HuH-7 (cell line): ENCODE measurements around the gene ZNF280C.
"Not testable (repeated sequence)": the region's sequence is repeated elsewhere in the genome, so short reads cannot be mapped to it uniquely, and the experiment has no call there.

Experiments
- DNase-seq: peaks from one replicate; pipeline ENCODE4 v3.0.0; 2011; ENCODE audit warnings: low spot score

Gene ZNF280C, protein sequence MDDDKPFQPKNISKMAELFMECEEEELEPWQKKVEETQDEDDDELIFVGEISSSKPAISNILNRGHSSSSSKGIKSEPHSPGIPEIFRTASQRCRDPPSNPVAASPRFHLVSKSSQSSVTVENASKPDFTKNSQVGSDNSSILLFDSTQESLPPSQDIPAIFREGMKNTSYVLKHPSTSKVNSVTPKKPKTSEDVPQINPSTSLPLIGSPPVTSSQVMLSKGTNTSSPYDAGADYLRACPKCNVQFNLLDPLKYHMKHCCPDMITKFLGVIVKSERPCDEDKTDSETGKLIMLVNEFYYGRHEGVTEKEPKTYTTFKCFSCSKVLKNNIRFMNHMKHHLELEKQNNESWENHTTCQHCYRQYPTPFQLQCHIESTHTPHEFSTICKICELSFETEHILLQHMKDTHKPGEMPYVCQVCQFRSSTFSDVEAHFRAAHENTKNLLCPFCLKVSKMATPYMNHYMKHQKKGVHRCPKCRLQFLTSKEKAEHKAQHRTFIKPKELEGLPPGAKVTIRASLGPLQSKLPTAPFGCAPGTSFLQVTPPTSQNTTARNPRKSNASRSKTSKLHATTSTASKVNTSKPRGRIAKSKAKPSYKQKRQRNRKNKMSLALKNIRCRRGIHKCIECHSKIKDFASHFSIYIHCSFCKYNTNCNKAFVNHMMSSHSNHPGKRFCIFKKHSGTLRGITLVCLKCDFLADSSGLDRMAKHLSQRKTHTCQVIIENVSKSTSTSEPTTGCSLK

DNA sequence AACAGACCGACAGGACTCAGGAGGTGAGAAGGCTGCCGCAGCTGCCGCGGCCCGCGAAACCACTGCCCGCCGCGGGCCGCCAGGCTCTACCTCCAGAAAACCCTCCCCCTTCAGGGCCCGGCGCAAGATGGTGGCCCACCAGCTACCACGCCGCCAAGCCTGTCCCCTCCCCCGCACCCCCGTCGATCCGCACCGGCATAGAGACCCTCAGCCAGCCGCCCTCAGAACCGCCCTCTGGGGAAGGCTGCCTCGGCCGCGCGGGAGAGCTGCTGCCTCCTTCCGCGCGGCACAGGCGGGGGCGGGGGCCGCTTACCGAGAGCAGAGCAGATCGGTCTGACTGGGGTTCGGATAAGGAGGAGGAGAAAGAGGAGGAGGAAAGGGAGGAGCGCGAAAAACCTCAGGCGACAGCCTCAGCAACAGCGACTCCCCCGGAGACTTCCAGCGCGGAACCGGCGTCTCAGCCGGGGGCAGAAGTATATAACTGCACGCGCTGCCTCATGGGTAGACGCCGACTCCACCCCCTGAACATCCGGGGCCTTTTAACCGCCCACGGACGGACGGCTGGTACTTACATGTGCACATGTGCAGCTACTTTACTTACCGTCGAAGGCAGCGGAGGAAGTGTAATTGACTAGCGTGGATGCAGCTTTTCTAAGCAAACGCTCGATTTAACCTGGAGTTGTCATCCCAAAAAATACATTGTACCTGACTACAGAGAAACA is at the start of gene ZNF280C:
Gene ZNF280C (minus strand): TSS at position 451 of the 722 bp plus-strand sequence. CDS start 8,450 bp downstream, outside the sequence.
- DNase-seq, result peak; percentile 79

DNA sequence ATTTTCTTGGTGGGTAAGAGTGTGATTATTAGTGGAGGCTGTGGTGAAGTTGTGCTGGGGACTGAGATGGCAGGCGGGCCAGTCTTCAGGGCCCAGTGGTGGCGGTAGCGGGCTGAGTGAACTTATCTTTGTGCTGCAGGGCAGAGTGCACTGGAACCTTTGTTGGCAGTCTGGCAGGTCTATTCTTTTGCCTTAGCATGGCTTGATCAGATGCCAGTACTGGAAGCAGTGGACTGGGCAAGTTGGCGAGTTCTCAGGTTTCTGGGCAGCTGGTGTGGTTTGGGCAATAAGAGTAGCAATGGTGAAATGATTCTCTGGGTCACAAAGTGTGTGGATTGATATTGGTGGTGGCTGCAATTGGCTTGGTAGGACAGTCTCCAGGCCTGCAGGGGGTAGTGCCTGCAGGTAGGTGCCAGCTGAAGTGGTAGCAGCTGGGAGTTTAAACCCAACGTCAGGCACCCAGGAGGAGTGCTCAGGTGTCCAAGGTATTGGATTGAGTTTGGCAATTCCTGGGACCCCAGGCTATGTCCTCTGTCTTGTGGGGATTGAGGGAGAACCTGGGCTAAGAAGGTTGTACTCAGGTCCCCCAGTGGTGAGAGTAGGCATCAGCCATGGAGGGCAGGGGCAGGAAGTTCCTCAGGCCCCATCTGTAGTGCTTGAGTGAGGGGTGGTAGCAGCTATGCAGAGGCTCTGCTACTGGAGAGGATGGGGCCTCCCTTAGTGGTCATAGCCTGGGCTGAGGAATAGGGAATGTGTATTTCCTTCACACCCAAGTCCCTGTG is 36.1 kb upstream of the ZNF280C start:
- no peak for DNase-seq

DNA sequence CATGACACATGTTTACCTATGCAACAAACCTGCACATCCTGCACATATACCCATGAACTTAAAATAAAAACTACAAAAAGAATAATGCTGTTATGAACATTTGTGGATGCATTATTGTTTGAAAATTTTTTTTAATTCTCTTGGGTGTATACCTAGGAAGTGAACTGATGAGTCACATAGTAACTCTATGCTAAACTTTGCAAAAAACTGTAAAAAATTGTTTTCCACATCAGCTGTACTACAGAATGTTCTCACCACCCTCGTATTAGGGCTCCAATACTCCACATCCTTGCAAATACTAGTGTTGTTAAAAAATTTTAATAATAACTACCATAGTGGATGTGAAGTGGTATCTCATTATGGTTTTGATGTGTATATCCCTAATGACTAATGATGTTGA is 33.3 kb upstream of the ZNF280C start:
- no peak for DNase-seq

DNA sequence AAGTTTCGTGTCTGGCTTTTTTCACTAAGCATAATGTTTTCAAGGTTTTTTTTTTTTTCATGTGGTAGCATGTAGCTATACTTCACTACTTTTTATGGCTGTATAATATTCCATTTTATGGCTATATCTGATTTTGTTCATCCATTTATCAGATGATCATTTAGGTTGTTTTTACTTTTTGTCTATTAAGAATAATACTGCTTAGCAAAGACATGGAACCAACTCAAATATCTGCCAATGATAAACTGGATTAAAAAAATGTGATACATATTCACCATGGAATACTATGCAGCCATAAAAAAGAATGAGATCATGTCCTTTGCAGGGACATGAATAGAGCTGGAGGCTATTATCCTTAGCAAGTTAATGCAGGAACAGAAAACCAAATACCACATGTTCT is 32.7 kb upstream of the ZNF280C start:
- DNase-seq, result no peak

DNA sequence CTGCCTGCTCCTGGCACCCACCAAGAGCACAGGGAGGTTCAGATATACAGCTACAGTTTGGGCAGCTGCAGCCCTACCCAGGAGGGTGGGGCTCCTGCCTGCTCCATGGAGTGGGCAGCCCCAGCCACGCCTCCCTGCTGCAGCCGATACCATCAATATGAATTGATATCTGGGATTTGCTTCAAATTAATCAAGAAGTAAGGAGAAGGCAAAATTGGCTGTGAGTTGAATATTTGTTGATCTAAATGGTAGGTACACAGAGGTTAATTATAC is 31.2 kb upstream of the ZNF280C start:
- DNase-seq, result no peak

DNA sequence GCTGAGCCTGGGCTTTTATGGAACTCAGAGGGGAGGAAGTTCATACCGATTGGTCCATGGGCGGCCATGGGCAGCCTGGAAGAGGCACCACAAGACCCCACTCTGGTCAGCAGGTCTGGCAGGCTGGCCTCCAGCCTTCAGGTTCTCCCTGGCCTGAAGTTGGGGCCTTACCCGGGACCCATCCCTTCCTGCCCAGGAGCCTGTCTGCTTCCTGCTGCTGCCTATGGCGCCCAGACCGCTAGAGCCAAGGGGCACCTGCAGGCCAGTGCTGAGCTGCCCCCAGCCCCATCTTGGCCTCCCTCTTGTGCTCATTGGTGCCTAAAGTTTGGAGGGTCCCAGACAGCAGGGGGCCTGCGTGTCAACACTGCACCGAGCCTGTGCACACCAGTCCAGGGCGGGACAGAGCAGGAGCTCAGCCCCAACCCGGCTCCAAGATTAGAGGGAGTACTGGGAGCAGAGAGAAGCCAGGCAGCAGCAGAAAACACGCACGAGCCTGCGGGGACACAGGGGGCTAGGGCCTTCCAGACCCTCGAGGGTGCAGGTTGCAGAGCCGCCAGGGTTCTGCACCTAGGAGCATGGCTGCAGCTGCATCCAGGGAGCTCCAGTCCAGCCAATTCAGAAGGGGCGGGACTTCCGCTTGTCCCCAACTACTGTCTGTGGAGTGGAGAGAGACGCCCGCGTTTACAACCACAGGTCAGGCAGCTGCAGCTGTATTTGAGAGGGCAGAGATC is 30.7 kb upstream of the ZNF280C start:
- DNase-seq, result peak; percentile 32

DNA sequence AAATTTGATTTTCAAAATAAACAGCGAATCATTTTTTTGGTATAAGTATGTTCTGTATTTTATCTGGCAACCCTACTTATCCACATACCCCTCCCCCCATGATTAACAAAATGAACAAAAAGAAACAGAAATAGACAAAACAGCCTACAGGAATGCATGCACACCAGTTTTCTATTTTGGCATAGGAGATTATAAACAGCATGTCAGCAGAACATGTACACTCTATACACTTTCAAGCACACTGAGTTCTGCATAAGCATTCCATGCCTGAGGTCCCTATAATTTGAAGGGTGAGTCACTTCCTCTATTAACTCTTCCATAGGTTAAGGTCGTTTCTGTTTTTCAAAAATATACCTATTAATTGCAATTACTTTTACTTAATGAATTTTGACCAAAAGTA is 28.0 kb upstream of the ZNF280C start:
- no peak for DNase-seq

DNA sequence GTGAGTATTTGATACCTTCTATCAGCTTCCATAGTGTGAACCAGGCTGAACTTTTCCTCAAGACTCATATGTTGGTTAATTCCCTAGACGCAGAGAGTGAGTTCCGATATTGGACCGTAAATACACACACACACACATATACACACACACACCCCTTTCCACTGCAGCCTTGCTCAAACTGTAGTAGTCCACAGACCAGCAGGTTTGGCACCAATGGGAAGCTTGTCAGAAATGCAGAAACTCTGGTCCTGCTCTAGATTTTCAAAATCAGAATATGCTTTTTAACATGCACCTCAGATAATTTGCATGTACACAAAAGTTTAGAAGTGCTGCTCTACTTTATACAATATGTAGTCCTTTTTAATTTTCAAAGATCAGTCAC is 27.6 kb upstream of the ZNF280C start:
- no peak for DNase-seq

DNA sequence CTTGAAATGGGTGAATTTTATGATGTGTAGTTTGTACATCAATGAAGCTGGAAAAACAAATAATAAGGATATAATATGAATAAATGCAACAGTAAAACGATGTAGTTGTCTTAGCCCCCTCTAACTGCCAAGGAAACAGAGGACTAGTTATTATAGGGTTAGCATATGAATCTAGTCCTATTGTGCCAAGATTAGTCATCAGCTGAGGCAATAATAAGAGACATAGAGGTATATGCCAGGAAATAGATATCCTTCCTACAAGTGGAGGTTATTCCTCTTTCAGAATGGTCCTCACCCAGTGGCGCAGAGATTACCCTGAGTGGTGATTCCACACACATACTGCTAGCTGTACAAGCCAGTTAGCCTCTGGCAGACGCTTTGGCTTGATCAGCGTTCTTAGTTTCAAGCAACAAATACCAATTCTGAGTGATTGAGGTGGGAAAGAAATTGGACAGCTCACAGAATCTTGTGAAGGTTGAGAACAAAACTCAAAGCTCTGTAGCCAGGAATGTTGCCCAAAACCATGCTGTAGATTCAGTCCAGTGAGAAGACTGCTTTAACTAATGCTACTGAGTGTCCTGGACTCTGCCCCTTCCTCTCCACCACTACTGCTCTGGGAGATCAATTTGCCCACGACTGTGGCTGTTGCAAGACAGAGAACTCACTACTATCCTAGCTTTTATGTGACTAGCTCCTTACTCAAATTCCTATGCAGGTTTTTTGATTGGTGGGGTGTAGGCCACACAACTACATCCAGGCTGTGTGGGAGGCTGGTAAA is 27.0 kb upstream of the ZNF280C start:
- DNase-seq, result peak; percentile 15

DNA sequence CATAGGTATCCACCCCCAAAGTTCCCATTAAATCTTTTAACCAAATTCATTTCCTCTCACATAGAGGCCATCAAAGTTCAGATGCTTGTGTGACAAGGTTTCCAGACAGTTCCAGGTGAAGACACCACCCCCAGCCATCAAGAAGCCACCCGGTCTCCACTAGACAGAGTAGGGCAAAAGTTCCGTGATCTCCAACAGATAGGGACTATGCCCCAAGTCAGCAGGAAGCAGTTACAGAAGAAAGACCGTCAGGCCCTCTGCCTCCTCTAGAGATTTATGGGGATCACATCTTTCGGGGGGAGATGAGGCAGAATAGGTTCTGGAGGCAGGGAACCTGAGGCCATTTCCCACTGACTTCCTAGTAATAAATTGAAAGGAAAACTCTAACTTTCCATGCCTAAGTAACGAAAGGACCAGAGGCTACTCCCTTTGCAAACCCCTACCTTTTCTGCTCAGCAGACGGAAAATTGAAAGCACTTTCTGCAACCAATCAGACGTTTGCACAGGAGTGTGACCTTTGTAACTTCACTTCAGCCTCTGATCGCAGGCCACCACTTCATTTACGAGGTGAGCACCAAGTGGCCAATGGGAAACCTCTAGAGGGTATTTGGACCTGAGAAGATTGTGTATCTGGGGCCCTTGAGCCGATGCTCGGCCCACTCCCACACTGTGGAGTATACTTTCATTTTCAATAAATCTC is 18.5 kb upstream of the ZNF280C start:
- no peak for DNase-seq

DNA sequence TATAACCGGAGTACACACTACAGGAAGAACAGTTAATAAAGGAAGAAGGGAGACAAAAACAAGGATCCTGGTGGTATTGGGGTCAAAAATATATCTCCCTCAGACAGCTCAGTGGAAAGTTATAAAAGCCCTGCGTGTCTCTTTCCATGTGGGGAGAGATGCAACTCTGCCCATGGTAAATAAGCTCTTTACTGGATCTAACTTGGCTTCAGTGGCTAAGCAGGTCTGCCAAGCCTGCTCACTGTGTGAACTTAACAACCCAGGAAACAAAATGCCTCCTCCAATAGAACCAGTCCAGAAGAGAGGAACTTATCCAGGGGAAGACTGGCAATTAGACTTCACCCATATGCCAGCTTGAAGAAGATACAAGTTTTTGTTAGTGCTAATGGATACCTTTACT is 17.0 kb upstream of the ZNF280C start:
- no peak for DNase-seq

DNA sequence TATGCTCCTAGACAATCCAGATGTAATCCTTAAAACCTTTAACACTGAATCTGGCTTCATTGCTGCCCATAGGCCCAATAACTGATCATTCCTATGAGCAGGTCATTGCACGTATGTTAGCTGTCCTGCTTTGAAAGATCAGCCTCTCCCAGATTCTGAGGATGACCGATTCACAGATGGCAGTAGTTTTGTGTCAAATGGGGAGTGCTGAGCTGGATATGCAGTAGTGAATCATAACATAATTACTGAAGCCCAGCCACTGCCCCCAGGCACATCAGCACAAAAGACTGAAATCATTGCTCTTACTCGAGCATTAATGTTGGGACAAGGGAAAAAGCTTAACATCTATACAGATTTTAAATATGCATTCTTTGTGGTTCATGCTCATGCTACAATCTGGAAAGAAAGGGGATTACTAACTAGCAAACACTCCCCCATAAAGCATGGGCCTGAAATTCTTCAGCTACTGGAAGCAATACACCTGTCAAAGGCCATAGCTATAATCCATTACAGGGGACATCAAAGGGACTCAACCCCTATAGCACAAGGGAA is 16.4 kb upstream of the ZNF280C start:
- no peak for DNase-seq

DNA sequence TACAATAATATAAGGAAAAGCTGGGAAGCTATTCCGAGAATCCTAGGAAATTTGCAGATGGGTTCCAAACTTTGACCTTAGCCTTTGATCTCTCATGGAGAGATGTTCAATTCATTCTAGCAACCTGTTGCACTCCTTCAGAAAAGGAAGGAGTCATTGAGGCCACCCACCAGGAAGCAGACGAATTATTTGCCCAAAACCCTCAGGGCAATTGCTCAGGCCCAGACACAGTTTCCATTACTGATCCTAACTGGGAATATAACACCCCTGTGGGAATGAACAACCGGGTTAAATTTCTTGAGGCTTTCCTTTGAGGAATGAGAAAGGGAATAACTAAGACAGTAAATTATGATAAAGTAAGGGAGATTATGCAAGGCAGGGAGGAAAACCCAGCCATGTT is 13.5 kb upstream of the ZNF280C start:
- DNase-seq, result no peak

DNA sequence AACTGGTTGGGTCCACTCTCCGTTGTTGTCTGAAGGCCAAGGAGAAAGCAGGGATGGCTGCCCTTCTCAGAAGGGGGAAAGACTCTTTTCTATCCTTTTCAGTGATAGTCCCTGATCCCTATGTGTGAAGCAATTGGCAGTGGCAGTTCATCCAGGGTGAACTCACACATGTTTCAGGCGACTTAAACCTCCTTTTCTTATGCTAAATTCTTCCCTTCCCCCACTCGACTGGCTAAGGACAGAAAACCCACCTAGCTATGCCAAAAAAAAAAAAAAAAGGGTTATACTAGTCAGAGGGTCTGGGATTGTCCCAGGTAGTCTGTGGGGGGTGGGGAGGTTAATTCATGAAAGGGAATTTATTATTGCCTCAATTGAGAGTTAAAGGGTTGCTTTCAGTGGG is 12.2 kb upstream of the ZNF280C start:
- DNase-seq, result no peak

DNA sequence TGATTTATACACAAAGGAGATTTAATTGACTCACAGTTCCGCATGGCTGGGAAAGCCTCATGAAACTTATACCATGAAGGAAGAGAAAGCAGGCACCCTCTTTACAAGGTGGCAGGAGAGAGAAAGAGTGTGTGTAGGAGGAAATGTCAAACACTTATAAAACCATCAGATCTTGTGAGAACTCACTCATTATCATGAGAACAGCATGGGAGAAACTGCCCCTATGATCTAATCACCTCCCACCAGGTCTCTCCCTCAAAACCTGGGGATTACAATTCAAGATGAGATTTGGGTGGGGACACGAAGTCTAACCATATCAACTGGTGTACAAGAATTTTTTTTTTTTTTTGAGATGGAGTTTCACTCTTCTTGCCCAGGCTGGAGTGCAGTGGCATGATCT is 3.6 kb upstream of the ZNF280C start:
- not testable (repeated sequence) for DNase-seq

DNA sequence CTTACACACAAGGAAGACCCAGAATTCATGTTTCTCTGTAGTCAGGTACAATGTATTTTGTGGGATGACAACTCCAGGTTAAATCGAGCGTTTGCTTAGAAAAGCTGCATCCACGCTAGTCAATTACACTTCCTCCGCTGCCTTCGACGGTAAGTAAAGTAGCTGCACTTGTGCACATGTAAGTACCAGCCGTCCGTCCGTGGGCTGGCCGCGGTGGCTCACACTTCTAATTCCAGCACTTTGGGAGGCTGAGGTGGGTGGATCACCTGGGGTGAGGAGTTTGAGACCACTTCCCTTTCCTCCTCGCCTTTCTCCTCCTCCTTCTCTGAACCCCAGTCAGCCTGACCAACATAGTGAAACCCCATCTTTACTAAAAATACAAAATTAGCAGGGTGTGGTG is 692 bp upstream of the ZNF280C start:
- DNase-seq, result not testable (repeated sequence)

DNA sequence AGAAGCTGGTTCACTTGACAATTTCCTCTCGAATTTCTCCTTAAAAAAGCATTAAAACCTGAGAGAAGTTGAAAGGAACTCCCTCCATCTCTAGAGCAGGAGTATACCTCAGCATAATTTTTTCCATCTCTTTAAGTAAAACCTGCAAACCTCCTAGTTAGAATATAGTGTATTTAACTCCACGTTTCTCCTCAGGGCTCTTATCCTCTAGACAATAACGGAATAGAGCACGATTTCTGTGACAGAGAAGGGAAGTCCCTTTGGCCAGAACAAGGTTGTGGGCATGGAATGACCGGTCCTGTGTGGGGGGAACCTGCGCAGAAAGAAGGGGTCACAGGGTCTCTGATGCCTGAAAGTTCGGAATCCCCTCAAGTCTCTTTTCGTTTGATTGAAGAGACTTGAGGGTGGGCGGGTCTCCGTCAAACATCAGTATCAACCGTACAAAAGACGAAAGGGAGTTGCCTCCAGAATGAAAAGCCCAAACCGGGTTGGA is 697 bp downstream of the ZNF280C start:
- DNase-seq, result no peak

DNA sequence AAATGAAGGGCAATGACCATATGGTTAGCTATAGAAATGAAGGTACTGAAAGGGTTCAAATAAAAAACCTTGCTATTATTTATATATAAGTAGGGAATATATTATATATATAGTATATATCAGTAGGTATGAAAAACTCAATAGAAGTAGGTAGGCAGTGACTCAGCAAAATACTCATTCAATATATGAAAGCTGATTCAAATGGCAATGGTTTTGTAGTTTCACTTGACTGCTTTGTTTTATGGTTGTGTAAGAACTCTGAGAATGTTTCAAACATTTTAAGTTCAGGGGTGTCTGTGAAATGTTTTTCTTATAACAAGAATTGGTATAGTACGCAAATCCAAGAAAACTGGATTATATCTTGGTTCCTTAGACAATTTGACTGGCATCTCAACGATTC is 4.1 kb downstream of the ZNF280C start:
- DNase-seq, result no peak

DNA sequence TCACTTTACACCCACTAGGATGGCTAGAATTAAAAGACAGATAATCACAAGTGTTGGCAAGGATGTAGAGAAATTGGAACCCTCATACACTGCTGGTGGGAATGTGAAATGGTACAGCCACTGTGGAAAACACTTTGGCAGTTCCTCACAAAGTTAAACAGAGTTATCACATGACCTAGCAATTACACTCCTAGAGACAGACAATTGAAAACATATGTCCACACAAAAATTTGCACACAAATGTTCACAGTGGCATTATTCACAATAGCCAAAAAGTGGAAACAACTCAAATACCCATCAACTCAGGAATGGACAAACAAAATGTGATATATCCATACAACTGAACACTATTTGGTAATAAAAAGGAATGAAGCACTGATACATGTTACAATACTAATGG is 5.7 kb downstream of the ZNF280C start:
- DNase-seq, result no peak

DNA sequence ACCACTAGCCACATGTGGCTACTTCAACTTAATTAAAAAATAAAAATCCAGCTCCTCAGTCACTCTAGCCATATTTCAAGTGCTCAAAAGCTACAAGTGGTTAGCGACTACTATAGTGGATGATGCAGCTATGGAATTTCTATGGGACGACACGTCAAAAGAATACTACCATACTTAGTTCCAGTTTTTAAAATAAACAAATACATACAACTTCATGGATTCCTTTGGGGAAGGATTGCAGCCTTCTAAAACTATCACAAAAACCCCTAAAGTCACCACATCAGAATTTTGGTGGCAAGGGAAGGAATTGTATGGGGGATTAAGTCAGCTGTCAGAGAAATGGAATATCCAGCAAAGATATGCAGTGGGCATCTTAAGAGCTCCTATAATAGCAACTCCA is 6.5 kb downstream of the ZNF280C start:
- DNase-seq, result no peak
